Gastrocnemius medialis (tissue), 4 donors: ENCODE results near the gene CDKL4.

Source experiments
- CTCF ChIP-seq, 5 experiments: fragments of 450-650 bp in 3 of 5; fragments of 200-600 bp in 2 of 5; sonication (generic) in 2 of 5; IDR thresholded peaks in 4 of 5; conservative IDR thresholded peaks in 1 of 5; 1 replicate in 4 of 5; 2 replicates in 1 of 5; pipeline ENCODE4 v1.5.1; 2016 to 2019; ENCODE audit warnings: antibody characterized with exemption in 5 of 5, mild to moderate bottlenecking in 3 of 5, moderate library complexity in 3 of 5
- POLR2A ChIP-seq, 2 donors: fragments of 450-650 bp; IDR thresholded peaks; one replicate each; pipeline ENCODE4 v1.6.1; 2017; ENCODE audit warnings: antibody characterized with exemption in 2 of 2, mild to moderate bottlenecking in 2 of 2, moderate library complexity in 2 of 2

- TF ChIP-seq CTCF (IDR thresholded peaks at IDR 0.05 in 4 of 5, conservative IDR thresholded peaks at IDR 0.05 in 1 of 5) (no peak), POLR2A (IDR thresholded peaks at IDR 0.05) (no peak)
Measured at GRCh38 chr2:39136799-39137198, 107.0 kb downstream of the CDKL4 start.
